Endothelial cell of umbilical vein (primary cell): ENCODE measurements around the gene EHD3. TPM values are rescaled to one million over a fixed set of nuclear protein-coding genes. Genes with fewer than 3 reads are reported as not detected.

Experiments
- BruUV-seq: library from RNA; stranded (reverse); fragments of 400-500 nt; replicated peaks from 2 replicates; lab custom pipeline; 2021; lab: Mats Ljungman, UMichigan
- CTCF ChIA-PET: fragments of 300-600, 350-600 bp; sonication (Branson Sonifier 250); formaldehyde crosslinking; loops from one replicate; lab custom pipeline; 2021; ENCODE audit warnings: antibody characterized with exemption, inconsistent platforms; lab: Charles Lee
- POLR2A ChIA-PET: fragments of 300-600, 350-600 bp; sonication (Branson Sonifier 250); formaldehyde crosslinking; loops from one replicate; lab custom pipeline; 2021; ENCODE audit warnings: antibody characterized with exemption, inconsistent platforms; lab: Charles Lee
- DNase-seq: peaks from one replicate; pipeline ENCODE4 v3.0.0-alpha.2; 2011; ENCODE audit warnings: low read depth, low spot score
- FAIRE-seq: peaks from 2 replicates; lab custom pipeline; 2011; peaks lifted over from hg19 to GRCh38; lab: Jason Lieb, UNC
- H2AFZ ChIP-seq: 2 replicates; pipeline ENCODE4 v1.6.0; 2012; ENCODE audit warnings: low read depth, low read length, control low read depth, inconsistent platforms
- H3K27ac ChIP-seq: 2 replicates; pipeline ENCODE4 v1.5.1; 2011; ENCODE audit warnings: low read depth, mild to moderate bottlenecking, control low read depth, low read length, moderate library complexity; ENCODE audit not compliant: insufficient read depth
- H3K27me3 ChIP-seq, 2 experiments: 2 replicates each; pipeline versions ENCODE4 v1.6.0 to v1.6.1; 2011; ENCODE audit warnings: low read length in 2 of 2, mixed read lengths in 1 of 2; ENCODE audit not compliant: control insufficient read depth in 2 of 2, insufficient read depth in 2 of 2
- H3K36me3 ChIP-seq, 2 experiments: 2 replicates in 1 of 2; 3 replicates in 1 of 2; pipeline ENCODE4 v1.5.1; 2011; ENCODE audit warnings: low read length in 2 of 2, mild to moderate bottlenecking in 1 of 2, moderate library complexity in 1 of 2; ENCODE audit not compliant: control insufficient read depth in 2 of 2, insufficient read depth in 2 of 2; ENCODE audit errors: extremely low read depth in 1 of 2
- H3K4me1 ChIP-seq: 3 replicates; pipeline ENCODE4 v1.5.1; 2011; ENCODE audit warnings: mild to moderate bottlenecking, low read length; ENCODE audit not compliant: control insufficient read depth, insufficient read depth; ENCODE audit errors: extremely low read depth
- H3K4me2 ChIP-seq: 2 replicates; pipeline ENCODE4 v1.6.1; 2011; ENCODE audit warnings: low read length, control low read depth, mixed read lengths; ENCODE audit not compliant: insufficient read depth
- H3K4me3 ChIP-seq, 3 experiments: fragments of 200-600 bp in 1 of 3; sonication (generic), shearing (Covaris generic) in 1 of 3; replicated peaks in 1 of 3; 2 replicates each; pipeline ENCODE4 v1.5.1; 2011 to 2016; ENCODE audit warnings: control low read depth in 3 of 3, low read length in 3 of 3, mild to moderate bottlenecking in 2 of 3, inconsistent platforms in 1 of 3, low read depth in 1 of 3, moderate library complexity in 1 of 3; ENCODE audit not compliant: insufficient read depth in 1 of 3
- H3K79me2 ChIP-seq: 2 replicates; pipeline ENCODE4 v1.6.0; 2012; ENCODE audit warnings: low read length, inconsistent platforms; ENCODE audit not compliant: control insufficient read depth, insufficient read depth
- H3K9ac ChIP-seq: replicated peaks from 2 replicates; pipeline ENCODE3; 2011; ENCODE audit warnings: low read length, control low read depth; ENCODE audit not compliant: insufficient read depth; ENCODE audit errors: extremely low read depth
- H3K9me1 ChIP-seq: replicated peaks from 3 replicates; pipeline ENCODE4 v1.6.0; 2011; ENCODE audit warnings: mild to moderate bottlenecking, low read length; ENCODE audit not compliant: control insufficient read depth, insufficient read depth; ENCODE audit errors: extremely low read depth
- H3K9me3 ChIP-seq: replicated peaks from 2 replicates; pipeline ENCODE4 v1.5.1; 2012; ENCODE audit warnings: low read length, inconsistent platforms; ENCODE audit not compliant: control insufficient read depth, insufficient read depth
- H4K20me1 ChIP-seq: replicated peaks from 2 replicates; pipeline ENCODE3; 2011; ENCODE audit warnings: mild to moderate bottlenecking, low read length; ENCODE audit not compliant: control insufficient read depth, insufficient read depth; ENCODE audit errors: extremely low read depth
- CTCF ChIP-seq, 2 donors: IDR thresholded peaks; 1 replicate in 1 of 2; 2 replicates in 1 of 2; pipeline ENCODE4 v1.5.1; 2011; ENCODE audit warnings: low read length in 2 of 2, mild to moderate bottlenecking in 2 of 2, moderate library complexity in 2 of 2, control low read depth in 1 of 2, inconsistent platforms in 1 of 2, low read depth in 1 of 2; ENCODE audit not compliant: insufficient read depth in 1 of 2; ENCODE audit errors: extremely low read depth in 1 of 2
- EZH2 ChIP-seq: IDR thresholded peaks from 2 replicates; pipeline ENCODE4 v1.6.1; 2012; ENCODE audit warnings: borderline replicate concordance, low read depth, mild to moderate bottlenecking, moderate library complexity, low read length, inconsistent platforms; ENCODE audit not compliant: severe bottlenecking
- FOS ChIP-seq: IDR thresholded peaks from 2 replicates; pipeline ENCODE4 v1.6.1; 2011; ENCODE audit warnings: mild to moderate bottlenecking, low read length, moderate library complexity, borderline replicate concordance; ENCODE audit not compliant: insufficient read depth
- GATA2 ChIP-seq: IDR thresholded peaks from 2 replicates; pipeline ENCODE4 v1.7.0; 2011; ENCODE audit warnings: low read depth, mild to moderate bottlenecking, moderate library complexity, mixed read lengths, low read length; ENCODE audit not compliant: insufficient read length, insufficient read depth
- JUN ChIP-seq: IDR thresholded peaks from 2 replicates; pipeline ENCODE4 v1.6.1; 2011; ENCODE audit warnings: borderline replicate concordance, low read depth; ENCODE audit not compliant: insufficient read length, insufficient read depth
- MYC ChIP-seq: IDR thresholded peaks from one replicate; pipeline ENCODE4 v1.6.1; 2011; ENCODE audit warnings: mild to moderate bottlenecking, low read depth, low read length
- POLR2A ChIP-seq: IDR thresholded peaks from 2 replicates; pipeline ENCODE4 v1.6.1; 2012; ENCODE audit warnings: low read depth, mild to moderate bottlenecking, control low read depth, low read length
- POLR2AphosphoS5 ChIP-seq: IDR thresholded peaks from 2 replicates; pipeline ENCODE4 v1.6.1; 2012; ENCODE audit warnings: low read depth, mild to moderate bottlenecking, control low read depth, low read length, moderate library complexity; ENCODE audit not compliant: insufficient read depth
- dilution Hi-C: fragments of 300-500 bp; cut with MboI; formaldehyde crosslinking; loops from one replicate; pipeline ENCODE4 v1.15.0; 2019; ENCODE audit warnings: low sequenced_read_pairs; ENCODE audit not compliant: extremely low pct_ligation_motif_present
- intact Hi-C: fragments of 100-400 bp; cut with micrococcal nuclease; formaldehyde crosslinking; loops from one replicate; pipeline ENCODE4 v1.10.0; 2022
- polyA plus RNA-seq, 4 experiments: library from polyadenylated mRNA; depleted of rRNA in 3 of 4; stranded (reverse) in 3 of 4; unstranded in 1 of 4; fragments of >200 nt; gene quantifications; 2 replicates each; pipeline versions ENCODE4 v1.2.1 to v1.2.3, GENCODE V29; 2011 to 2012; ENCODE audit warnings: missing spikeins in 1 of 4
- total RNA-seq: library from RNA; stranded (reverse); gene quantifications from 2 replicates; pipeline ENCODE4 v1.2.3, GENCODE V29; 2021
- TF ChIP-seq, protein P1 (sequence below): IDR thresholded peaks from 2 replicates; pipeline ENCODE4 v1.6.1; 2011; ENCODE audit not compliant: insufficient read depth, insufficient read length

Gene EHD3
- total and polyA plus RNA-seq, 2 donors (not counting 3 experiments of a cell fraction or from before 2014, with no cell fraction given) = 6.5 to 12.1 TPM

DNA sequence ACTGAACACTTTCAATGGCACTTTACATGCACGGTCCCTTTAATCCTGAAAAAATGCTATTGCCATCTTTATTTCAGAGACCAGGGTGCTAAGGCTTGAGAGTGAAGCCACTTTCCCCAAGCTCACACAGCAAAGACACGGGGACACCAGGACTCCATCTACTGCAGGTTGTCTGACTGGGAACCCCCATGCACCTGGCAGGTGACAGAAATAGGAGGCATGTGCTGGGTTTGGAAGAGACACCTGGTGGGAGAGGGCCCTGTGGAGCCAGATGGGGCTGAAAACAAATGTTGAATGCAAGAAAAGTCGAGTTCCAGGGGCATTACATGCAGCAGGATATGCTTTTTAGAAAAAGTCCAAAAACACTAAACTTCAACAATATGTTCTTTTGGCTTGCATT is 5.2 kb upstream of the EHD3 start:
- TF ChIP-seq, protein P1, sequence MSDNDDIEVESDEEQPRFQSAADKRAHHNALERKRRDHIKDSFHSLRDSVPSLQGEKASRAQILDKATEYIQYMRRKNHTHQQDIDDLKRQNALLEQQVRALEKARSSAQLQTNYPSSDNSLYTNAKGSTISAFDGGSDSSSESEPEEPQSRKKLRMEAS = no peak
- TF ChIP-seq POLR2A (no peak), EZH2 (no peak), POLR2AphosphoS5 (no peak), MYC (no peak), CTCF (IDR thresholded peaks at IDR 0.05; ENCODE audit: extremely low read depth in 1 of 2, insufficient read depth in 1 of 2, low read depth in 1 of 2, low read length in 2 of 2) (no peak), GATA2 (no peak), FOS (no peak), JUN (no peak)
- no peaks in the 10 kb centered on the region for H4K20me1 ChIP-seq
- DNase-seq (no peak), FAIRE-seq (no peak)
- ChIA-PET POLR2A (no interaction called here), CTCF (no interaction called here)
- H3K9me3 ChIP-seq = no peaks in the 10 kb centered on the region
- H3K4me1 ChIP-seq = no peaks in the 10 kb centered on the region
- no peak overlapping the region for H3K27ac ChIP-seq
- no peaks in the 10 kb centered on the region for H3K36me3 ChIP-seq
- H3K4me3 ChIP-seq = no peak overlapping the region
- H3K79me2 ChIP-seq = no peaks in the 10 kb centered on the region
- intact Hi-C loops = no loop called here
- BruUV-seq = no TSS peak
- H3K9ac ChIP-seq = no peak overlapping the region
- dilution Hi-C loops = no loop called here
- H2AFZ ChIP-seq = no peak overlapping the region
- H3K27me3 ChIP-seq = peaks cover 6 to 12% of the 10 kb centered on the region in 2 experiments
- no peak overlapping the region for H3K4me2 ChIP-seq
- H3K9me1 ChIP-seq = no peaks in the 10 kb centered on the region
